Brain microvascular endothelial cell (primary cell): ENCODE results near the gene NFE2.

Experiments
- DNase-seq: peaks from one replicate; pipeline ENCODE4 v3.0.0-alpha.2; 2020
- H3K27ac ChIP-seq: fragments of 250-450 bp; sonication (Bioruptor Pico); 2 replicates; pipeline ENCODE4 v1.5.1; 2020; ENCODE audit warnings: mild to moderate bottlenecking, moderate library complexity
- H3K27me3 ChIP-seq: fragments of 250-450 bp; sonication (Bioruptor Pico); replicated peaks from 2 replicates; pipeline ENCODE4 v1.5.1; 2020; ENCODE audit warnings: mild to moderate bottlenecking
- H3K36me3 ChIP-seq: fragments of 250-450 bp; sonication (Bioruptor Pico); replicated peaks from 2 replicates; pipeline ENCODE4 v1.5.1; 2020; ENCODE audit warnings: mild to moderate bottlenecking
- H3K4me3 ChIP-seq: 2 replicates; pipeline ENCODE4 v1.5.1; 2011; ENCODE audit warnings: low read depth, mild to moderate bottlenecking, control low read depth, low read length, moderate library complexity
- in situ Hi-C: cut with HindIII; loops from 2 replicates; pipeline ENCODE4 v1.10.0; 2017; ENCODE audit warnings: low sequenced_read_pairs, low pct_ligation_motif_present
- TF ChIP-seq, protein P1 (sequence below): IDR thresholded peaks from 2 replicates; pipeline ENCODE4 v1.5.1; 2011; ENCODE audit warnings: low read depth, mild to moderate bottlenecking, moderate library complexity, low read length, control low read depth, inconsistent platforms; ENCODE audit errors: missing control alignments

Gene NFE2

DNA sequence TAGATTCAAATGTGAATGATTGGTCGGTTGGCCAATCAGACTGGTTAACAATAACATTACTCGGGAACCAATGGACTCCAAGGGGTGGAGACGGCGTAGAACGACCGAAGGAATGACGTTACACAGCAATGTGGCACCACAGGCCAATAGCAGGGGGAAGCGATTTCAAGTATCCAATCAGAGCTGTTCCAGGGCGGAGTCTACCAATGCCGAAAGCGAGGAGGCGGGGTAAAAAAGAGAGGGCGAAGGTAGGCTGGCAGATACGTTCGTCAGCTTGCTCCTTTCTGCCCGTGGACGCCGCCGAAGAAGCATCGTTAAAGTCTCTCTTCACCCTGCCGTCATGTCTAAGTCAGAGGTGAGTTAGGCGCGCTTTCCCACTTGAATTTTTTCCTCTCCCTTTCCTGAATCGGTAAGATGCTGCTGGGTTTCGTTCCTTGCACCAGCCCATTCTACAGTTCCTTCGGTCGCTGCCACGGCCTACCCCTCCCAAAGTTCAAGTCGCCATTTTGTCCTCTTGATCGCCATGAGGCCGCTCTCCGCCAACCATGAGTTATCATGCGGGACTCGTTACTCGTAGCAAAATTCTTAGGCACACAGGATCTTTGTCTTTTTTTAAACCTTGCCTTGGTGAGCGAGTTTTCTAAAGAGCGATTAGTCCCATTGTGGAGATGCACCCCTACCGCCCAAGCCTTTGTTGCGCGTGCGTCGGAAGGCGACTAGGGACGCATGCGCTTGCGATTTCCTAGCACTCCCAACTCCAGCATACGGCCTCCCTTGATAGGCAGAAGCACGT lies 20.2 kb downstream of the NFE2 start, which contains the start of gene HNRNPA1:
TSS of gene HNRNPA1 (plus strand) at position 259 of the 793 bp plus-strand sequence. CDS start at position 341, 82 bp downstream.
- peak; percentile 100 for DNase-seq
- Histone ChIP-seq H3K36me3 (peaks cover 42% of the 10 kb centered on the region), H3K27me3 (no peaks in the 10 kb centered on the region), H3K4me3 (peak within 1 kb of the TSS; percentile 73), H3K27ac (peak within 1 kb of the TSS; percentile 98)
- in situ Hi-C loops: no loop called here
- TF ChIP-seq, protein P1, sequence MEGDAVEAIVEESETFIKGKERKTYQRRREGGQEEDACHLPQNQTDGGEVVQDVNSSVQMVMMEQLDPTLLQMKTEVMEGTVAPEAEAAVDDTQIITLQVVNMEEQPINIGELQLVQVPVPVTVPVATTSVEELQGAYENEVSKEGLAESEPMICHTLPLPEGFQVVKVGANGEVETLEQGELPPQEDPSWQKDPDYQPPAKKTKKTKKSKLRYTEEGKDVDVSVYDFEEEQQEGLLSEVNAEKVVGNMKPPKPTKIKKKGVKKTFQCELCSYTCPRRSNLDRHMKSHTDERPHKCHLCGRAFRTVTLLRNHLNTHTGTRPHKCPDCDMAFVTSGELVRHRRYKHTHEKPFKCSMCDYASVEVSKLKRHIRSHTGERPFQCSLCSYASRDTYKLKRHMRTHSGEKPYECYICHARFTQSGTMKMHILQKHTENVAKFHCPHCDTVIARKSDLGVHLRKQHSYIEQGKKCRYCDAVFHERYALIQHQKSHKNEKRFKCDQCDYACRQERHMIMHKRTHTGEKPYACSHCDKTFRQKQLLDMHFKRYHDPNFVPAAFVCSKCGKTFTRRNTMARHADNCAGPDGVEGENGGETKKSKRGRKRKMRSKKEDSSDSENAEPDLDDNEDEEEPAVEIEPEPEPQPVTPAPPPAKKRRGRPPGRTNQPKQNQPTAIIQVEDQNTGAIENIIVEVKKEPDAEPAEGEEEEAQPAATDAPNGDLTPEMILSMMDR: no peak

DNA sequence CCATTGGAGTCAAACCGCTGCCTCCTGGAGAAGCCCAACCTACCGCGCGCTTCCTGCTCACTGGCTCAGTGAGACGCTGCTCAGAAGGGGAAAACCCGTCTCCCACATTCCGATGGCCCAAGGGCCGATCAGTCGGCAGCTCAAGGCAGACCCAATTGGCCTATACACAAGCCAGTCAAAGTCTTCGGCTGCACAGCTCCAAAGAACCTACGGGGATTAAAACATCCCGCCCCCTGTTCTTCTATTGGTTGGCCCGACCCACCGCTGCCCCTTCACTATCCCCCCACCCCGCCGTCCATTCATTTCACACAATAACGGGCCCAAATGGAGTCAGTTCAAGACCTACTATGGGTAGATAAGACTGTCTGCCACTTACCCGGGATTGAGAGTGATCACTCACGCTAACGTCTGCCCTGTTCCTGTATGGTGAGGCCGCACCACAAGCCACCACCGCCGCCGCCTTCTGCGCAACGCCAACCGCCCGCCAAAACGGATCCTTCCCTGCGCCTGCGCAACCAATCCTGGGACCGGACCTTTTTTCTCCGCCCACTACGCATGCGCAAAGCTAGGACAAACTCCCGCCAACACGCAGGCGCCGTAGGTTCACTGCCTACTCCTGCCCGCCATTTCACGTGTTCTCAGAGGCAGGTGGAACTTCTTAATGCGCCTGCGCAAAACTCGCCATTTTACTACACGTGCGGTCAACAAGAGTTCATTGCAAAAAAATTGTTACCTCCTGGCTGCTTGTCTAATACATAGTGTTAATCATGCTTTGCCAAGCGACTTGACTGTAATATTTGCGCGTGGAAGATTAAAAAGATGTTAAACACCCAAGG lies 21.0 kb downstream of the NFE2 start, which contains the start of gene CBX5:
TSS of gene CBX5 (minus strand) at position 491 of the 836 bp plus-strand sequence. CDS start 22,472 bp downstream, outside the sequence.
- H3K27me3 ChIP-seq: no peaks in the 10 kb centered on the region
- peaks cover 36% of the 10 kb centered on the region for H3K36me3 ChIP-seq
- H3K27ac ChIP-seq: peak within 1 kb of the TSS; percentile 98
- TF ChIP-seq, protein P1: no peak
- H3K4me3 ChIP-seq: peak within 1 kb of the TSS; percentile 73
- peak; percentile 100 for DNase-seq
- in situ Hi-C loops: no loop called here

DNA sequence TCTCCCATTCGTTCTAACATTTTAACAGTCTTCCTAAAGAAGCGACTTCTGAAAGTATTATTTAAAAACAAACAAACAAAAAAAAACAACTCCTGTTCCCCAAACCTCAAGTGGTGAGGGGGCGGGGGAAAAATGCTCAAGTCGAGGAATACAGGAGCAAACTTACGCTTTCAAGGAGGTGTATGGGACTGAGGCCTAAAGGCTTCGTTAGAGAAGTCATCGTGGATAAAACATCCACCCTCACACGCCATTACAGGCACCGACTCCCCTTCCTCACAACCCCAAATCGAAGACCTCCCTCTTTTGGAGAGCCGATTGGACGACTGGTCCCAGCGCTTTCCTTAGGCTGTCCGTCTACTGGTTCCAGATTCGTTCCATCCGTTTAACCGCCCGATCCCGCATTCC lies 21.6 kb downstream of the NFE2 start:
- no peak for DNase-seq
- no peaks in the 10 kb centered on the region for H3K27me3 ChIP-seq
- TF ChIP-seq, protein P1: no peak
- H3K27ac ChIP-seq: peak overlapping the region; percentile 98
- in situ Hi-C loops: no loop called here
- peaks cover 34% of the 10 kb centered on the region for H3K36me3 ChIP-seq
- peak overlapping the region; percentile 64 for H3K4me3 ChIP-seq

DNA sequence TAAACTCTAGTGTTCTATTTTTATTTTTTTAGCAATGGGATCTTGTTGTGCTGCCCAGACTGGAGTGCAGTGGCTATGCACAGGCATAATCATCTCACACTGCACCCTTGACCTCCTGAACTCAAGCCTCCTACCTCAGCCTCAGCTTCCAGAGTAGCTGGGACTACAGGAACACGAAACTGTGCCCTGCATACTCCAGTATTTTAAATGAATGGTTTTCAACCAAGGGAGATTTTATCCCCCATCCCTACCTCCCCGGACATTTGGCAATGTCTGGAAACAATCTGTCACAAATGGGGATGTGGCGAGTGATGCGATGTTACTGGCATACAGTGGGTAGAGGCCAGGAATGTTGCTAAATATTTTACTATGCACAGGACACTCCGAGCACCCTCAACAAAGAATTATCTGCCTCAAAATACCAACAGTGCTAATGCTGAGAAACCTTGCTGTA lies 23.0 kb downstream of the NFE2 start:
- in situ Hi-C loops: no loop called here
- peaks cover 20% of the 10 kb centered on the region for H3K36me3 ChIP-seq
- H3K4me3 ChIP-seq: peak overlapping the region; percentile 64
- H3K27me3 ChIP-seq: no peaks in the 10 kb centered on the region
- DNase-seq: no peak
- peak overlapping the region; percentile 7 for H3K27ac ChIP-seq
- TF ChIP-seq, protein P1: no peak

DNA sequence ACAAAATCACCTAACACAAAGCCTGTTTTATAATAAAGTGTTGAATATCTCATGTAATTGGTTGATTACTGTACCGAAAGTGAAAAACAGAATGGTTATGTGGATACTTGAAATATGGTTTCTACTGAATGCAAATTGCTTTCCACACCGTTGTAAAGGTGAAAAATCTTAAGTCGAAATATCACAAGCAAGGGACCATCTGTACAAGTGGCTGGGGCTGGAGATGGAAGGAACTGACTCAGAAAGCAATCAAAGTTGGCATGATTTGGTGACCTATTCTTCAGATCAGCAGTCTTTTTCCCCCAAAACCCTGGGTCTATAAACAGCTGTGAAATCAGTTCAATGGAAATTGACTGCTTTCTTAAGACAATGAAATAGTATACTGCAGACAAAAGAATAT lies 24.4 kb downstream of the NFE2 start:
- in situ Hi-C loops: no loop called here
- H3K4me3 ChIP-seq: no peak overlapping the region
- TF ChIP-seq, protein P1: no peak
- peaks cover 5% of the 10 kb centered on the region for H3K36me3 ChIP-seq
- DNase-seq: no peak
- no peaks in the 10 kb centered on the region for H3K27me3 ChIP-seq
- H3K27ac ChIP-seq: no peak overlapping the region
